ENCODE measurements around the gene EIF4ENIF1.
A peak's percentile ranks its signal among the peaks of the same experiment; 100 is the strongest.

- TF ChIP-seq CTCF (IDR thresholded peaks at IDR 0.05; ENCODE audit: insufficient read depth, low read length, poor library complexity, severe bottlenecking), result peak; percentile 72
- TF ChIP-seq EZH2phosphoT487 (conservative IDR thresholded peaks at IDR 0.05; ENCODE audit: low read length), result no peak
Observed at GRCh38 chr22:31451709-31452571, 37.7 kb downstream of the EIF4ENIF1 start.

Measured in SU-DHL-6 (cell line).